ENCODE results near the gene MARCHF6.
"Not testable (repeated sequence)": the region's sequence is repeated elsewhere in the genome, so short reads cannot be mapped to it uniquely, and the experiment has no call there.

The MARCHF6 gene

GRCh38 chr5:10348258-10348657, 5.2 kb upstream of the MARCHF6 start:
- no peak for DNase-seq (ENCODE audit: low spot score)

DNA sequence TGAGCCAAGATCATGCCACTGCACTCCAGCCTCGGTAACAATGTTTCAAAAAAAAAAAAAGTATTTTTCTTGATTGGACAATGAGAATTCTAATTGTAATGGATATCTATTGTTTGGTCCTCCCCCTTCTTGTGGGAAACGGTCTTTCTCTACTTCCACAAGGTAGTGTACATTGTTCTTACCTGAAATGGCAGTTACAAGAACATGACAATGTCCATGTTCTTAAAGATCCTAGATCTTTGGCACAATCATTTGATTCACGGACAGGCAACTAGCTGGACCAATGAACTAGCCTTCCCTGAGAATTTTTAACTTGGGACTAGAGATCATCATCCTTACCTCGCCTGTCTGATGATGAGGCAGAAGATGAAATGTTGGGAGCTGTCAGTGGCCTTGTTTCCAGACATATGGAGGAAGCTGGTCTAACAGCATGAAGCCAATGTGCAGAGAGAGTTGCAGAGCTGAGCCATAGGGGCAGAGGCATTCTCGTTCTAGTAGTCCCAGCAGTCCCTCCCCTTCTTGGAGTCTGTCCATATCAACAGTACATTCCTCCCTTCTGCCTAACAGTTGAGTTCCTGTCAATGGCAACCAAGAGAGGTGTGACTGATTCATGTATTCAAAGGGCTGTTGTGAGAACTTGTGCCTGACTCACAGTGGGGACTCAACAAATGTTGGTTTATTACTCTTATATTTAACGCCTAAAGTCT, 2.1 kb upstream of the MARCHF6 start:
- no peak for DNase-seq (ENCODE audit: low spot score)

GRCh38 chr5:10351919-10352318, 1.6 kb upstream of the MARCHF6 start:
- no peak for DNase-seq (ENCODE audit: low spot score)

GRCh38 chr5:10352430-10353240, 860 bp upstream of the MARCHF6 start:
- DNase-seq (ENCODE audit: low spot score), result peak; percentile 70

DNA sequence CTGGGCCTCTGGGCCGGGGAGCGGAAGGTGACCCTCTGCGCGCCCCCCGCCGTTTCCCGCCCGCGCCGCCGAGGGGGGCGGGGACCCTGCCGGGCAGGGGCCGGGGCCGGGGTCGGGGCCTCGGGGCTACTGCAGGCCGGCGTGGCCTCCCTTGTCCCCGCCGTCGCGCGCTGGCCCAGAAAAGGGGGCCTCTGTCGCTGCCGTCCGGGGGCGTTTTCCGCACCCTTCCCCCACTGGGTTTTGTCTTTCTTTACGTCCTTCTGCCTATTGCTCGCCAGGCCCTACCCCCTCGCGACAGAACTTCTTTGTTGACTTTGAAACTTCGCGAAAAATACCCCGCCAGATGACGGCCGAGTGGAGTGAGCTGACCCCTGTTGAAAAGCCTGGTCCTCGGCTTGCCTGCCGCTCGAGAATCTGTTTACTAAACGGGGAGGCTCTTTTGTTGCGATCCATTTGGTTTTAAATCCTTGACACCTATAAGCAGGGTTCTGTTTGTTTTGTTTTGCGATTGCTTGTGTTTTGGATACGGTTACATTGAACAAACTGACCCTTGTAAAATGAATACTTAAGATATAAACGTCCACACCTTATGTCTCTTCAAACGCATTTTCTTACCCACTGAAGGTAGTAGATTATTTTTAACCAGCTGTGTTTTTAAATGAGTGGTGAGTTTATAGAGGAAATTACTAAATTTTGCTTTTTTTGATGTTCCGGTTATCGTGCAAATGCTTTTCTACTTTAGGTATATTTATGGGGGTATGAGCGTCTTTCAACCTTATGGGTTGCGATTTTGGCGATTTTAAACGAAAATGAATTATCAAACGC, 765 bp downstream of the MARCHF6 start:
- DNase-seq (ENCODE audit: low spot score), result peak; percentile 58

DNA sequence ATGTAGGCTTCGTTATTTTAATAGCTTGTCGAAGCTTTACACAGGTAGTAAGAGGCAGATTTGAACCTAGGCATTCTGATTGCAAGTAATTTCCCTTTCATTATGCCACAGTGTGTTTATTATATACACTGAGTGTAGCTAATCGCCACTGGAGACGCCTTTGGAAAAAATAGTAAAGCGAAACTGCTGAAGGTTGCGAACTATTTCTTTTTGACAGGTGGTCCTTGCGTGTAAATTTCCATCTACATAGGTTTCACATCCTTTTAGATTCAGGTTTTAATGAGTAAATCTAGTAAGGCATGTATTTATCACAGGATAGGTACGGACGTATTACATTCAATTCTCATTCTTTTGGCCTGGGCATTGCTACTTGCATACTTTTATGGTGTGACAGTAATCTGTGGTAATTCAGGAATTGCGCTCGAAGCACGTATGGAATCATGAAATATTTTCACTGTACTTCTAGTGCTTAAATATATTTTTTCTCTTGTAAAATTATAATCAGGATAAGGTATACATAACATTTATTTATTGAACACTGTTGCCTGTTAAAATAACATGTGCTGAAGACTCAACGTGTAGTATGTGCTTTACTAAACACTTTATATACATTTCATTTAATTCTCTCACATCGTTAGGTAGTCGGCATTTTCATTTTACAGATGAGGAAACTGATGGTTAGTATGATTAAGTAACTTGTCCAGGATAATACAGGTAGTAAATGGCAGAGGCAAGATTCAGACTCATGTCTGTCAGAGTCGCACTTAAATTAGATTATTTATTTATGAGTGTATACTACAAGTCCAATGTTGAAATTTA, 1.8 kb downstream of the MARCHF6 start:
- no peak for DNase-seq (ENCODE audit: low spot score)

DNA sequence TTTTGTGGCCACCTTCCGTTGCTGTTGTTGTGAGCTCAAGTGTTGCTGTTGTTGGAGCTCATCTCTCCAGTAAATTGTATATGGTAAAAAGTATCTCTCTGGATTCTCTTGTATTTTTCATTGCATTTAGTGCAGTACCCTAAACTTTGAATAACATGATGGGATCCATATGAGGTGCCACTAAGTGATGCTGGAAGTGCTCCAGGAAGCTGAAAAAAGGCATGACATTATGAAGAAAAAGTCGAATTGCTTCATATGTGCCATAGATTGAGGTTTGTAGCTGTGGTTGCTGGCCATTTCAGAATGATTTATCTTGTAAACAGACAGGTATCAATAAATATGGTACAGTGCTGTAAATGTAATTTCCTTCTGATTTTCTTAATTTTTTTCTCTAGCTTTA, 5.5 kb downstream of the MARCHF6 start:
- DNase-seq (ENCODE audit: low spot score), result no peak

DNA sequence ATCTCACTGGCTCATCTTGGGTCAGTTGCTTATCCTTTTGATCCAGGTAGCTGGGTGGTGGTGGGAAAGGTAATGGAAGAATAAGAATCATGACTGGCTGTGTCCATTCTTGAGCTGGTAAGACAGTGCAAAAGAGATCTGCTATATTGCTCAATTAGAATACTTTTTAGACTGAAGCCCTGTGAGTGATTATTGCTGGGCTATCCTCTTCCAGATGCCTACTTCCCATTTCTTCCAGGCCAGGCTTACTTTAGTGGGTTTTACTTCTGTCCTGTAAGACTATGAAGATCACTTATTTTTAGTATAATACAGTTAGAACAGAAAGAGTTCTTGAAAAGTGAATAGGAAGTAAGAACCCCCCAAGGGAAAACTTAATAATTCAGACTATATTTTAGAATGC, 7.2 kb downstream of the MARCHF6 start:
- no peak for DNase-seq (ENCODE audit: low spot score)

GRCh38 chr5:10363519-10364185, 10.2 kb downstream of the MARCHF6 start:
- DNase-seq (ENCODE audit: low spot score), result no peak

DNA sequence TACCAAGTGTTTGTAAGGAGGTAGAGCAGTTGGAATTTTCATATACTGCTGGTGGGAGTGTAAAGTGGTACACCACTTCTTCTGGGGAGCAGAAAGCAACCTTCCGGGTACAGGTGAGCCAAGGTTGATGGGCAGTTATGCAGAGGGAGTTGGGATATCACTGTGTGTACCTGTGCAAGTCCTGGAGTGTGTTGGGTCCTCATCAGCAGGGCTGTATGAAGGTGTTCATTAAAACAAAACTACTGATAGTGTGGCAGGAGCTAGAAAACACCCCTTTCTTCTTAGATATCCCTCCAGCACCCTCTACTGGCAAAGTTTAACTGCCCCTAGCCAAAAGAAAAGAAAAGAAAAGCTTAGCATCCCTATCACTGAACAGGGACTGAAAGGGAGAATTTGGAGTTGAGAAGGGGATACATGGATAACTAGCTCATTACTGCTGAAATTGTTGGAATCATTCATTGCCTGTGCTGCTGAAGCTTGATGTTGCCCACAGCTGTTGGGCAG, 10.7 kb downstream of the MARCHF6 start:
- DNase-seq (ENCODE audit: low spot score), result no peak

DNA sequence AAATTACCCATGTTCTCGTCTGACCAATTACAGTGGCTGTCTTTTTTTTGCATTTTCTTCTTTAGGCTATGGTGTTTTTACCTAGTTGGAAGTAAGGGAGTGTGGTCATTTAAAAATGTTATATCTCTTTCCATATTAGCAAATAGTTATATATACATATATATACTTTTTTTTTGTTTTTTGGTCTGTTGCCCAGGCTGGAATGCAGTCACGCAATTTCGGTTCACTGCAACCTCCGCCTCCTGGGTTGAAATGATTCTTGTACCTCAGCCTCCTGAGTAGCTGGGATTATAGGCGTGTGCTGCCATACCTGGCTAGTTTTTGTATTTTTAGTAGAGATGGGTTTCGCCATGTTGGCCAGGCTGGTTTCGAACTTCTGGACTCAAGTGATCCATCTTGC, 12.3 kb downstream of the MARCHF6 start:
- DNase-seq (ENCODE audit: low spot score), result no peak

DNA sequence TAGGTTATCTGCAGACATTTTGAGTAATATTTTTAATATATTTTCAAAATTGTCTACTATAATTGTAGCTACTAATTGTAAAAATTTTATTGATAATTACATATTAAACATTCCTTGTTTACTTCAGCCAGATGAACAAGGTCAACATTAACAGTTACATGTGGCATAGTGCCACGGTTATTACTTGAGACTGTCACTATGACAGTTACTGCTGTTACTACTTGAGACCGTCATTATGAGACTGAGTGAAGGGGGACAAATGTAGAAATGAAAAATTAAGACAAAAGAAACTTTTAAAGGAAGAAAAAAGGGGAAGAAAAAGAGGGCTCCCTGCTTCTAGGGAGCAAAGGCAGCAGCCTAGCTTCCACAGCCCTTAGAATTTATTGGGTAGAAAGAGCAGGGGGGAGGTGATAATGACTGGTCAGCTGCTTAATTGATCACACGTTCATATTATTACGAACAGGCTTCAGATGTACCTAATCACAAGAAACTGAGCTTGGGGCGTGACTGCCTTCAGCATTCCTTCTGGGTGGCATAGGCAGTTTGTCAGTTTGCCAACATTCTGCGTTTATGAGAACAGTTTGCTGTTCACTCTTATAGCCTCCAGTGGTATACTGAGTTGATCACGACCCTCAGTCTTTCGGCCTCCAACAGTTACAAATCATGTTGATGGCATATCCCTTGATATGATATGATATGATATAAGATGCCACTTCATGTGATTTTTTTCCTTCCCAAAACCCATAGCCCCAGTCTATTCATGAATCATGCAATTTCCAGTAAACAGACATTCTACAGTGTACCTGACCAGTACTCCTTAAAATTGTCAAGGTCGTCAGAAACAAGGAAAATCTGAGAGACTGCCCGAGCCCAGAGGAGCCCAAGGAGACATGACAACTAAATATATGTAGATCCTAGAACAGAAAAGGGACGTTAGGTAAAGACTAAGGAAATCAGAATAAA, 13.1 kb downstream of the MARCHF6 start:
- DNase-seq (ENCODE audit: low spot score), result no peak

DNA sequence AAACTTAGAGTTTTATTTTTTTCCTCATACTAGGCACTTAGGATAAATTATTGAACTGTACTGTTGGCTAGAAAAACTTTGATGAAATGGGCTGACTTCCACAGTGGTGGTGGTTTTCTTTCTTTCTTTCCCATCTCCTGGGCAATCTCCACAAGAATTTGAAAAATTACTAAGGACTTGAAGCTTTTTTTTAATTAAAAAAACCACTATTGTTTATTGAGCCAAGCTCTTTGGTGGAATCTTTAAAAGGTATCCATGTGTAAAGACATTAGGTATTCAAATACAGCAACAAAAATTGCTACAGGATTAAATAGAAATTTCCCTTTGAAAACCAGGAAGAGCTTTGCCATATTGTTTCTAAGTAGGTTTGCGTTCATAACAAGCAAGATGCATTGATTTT, 14.1 kb downstream of the MARCHF6 start:
- no peak for DNase-seq (ENCODE audit: low spot score)

DNA sequence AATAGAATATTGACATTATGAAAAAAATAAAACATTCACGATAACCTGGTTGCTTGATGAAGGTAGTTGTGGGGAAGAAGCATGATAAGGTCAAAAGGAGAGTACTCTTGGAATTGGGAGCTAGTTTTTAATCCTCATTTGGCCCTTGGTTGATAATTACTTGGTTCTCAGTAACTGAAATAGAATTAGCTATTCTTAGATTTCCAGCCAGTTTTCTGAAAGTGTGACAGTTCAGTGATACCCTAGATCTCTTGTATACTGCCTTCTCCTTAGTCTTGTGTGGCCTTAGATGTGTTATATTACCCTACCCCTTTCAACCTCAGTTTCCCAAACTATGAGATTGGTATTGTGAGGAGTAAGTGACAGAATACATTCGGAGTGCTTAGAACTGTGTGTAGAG, 17.4 kb downstream of the MARCHF6 start:
- DNase-seq (ENCODE audit: low spot score), result no peak

GRCh38 chr5:10371369-10371768, 17.9 kb downstream of the MARCHF6 start:
- not testable (repeated sequence) for DNase-seq (ENCODE audit: low spot score)

DNA sequence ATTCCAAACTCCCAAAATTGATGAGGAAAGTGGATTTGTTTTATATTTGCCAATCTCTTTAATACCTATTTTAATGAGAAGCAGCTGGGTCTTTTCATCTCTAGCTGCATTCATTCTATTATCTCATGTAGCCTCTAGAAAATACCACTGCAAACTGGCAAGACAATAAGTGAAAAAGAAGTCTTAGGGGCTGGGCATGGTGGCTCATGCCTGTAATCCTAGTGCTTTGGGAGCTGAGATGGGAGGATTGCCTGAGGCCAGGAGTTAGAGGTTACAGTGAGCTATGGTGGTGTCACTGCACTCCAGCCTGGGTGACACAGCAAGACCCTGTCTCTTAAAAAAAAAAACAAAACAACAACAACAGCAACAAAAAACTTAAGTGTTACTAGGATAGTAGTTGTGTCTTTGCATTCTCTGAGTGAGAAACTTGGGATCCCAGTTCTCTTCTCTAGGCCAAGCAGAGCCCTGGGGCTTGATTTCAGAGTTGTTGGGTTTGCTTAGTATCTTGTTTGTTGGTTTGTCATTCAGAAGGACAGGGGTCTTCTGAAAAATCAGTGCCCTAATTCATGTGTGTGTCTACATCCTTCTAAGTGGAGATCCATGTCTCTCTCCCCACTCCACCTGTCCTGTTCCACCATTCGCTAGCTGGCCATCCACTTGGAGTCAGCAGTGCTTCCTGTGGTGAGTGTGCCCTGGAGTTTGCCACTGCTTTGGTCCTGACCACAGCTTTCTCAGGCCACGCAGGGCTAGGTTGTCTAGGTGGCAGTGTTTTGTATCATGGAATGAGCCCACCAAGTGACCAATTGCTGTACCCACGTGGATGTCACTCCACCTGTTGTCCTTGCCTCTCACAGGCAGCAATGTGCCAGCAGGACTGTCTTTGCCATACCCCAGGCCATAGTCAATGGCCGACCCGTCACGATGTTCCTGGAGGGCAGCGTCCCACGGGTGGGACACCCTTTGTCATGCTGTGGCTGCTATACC, 19.5 kb downstream of the MARCHF6 start:
- DNase-seq (ENCODE audit: low spot score), result no peak

DNA sequence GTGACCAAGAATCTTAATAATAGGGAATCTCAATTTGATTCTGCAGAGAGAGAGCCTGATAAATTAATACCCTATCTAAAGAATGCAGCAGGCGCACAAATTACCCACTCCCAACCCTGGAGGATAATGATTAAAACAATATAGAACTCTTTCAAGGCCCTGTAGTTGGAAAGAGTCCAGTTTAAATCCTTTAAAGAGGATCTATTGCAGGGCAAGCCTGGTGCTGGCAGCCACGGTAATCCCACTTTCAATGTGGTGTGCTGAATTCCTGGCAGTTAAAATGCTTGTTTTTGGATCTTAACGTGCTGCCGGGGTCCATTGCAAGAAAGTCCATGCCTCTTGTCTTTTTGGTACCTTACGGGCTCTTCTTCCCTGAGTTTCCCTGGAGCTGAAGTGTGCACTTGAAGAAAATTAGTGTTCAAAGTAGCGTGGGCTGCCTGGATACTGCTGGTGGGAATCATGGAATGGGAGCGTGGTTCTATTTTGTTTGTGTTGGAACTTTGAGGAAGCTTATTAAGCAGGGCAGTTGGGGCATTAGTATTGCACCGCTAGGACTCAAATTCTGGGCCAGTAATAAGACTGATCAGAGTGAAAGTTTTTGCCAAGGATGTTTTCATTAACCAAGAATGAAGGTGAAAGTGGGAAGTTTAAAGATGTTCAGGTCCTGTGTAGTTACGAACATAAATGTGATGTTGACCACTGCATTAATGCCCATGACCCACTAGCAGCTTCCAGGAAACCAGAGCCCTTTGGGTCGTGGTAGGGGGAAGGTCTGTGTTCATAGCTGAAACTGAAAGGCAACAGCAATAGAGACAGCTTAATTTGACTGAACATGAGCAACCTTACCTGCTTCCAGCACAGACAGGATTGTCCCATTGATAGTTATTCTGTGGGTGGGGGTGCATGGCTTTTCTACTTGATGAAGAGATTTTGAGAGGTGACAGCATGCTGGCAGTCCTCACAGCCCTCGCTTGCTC, 20.8 kb downstream of the MARCHF6 start:
- DNase-seq (ENCODE audit: low spot score), result no peak

All from SK-N-DZ (cell line).